Endothelial cell of umbilical vein (primary cell): ENCODE measurements around the gene SMG9. TPM values are rescaled to one million over a fixed set of nuclear protein-coding genes. Genes with fewer than 3 reads are reported as not detected.
A peak's percentile ranks its signal among the peaks of the same experiment; 100 is the strongest.

ENCODE experiments used
- BruUV-seq: library from RNA; stranded (reverse); fragments of 400-500 nt; replicated peaks from 2 replicates; lab custom pipeline; 2021; lab: Mats Ljungman, UMichigan
- CTCF ChIA-PET: fragments of 300-600, 350-600 bp; sonication (Branson Sonifier 250); formaldehyde crosslinking; loops from one replicate; lab custom pipeline; 2021; ENCODE audit warnings: antibody characterized with exemption, inconsistent platforms; lab: Charles Lee
- POLR2A ChIA-PET: fragments of 300-600, 350-600 bp; sonication (Branson Sonifier 250); formaldehyde crosslinking; loops from one replicate; lab custom pipeline; 2021; ENCODE audit warnings: antibody characterized with exemption, inconsistent platforms; lab: Charles Lee
- DNase-seq: peaks from one replicate; pipeline ENCODE4 v3.0.0-alpha.2; 2011; ENCODE audit warnings: low read depth, low spot score
- FAIRE-seq: peaks from 2 replicates; lab custom pipeline; 2011; peaks lifted over from hg19 to GRCh38; lab: Jason Lieb, UNC
- H2AFZ ChIP-seq: 2 replicates; pipeline ENCODE4 v1.6.0; 2012; ENCODE audit warnings: low read depth, low read length, control low read depth, inconsistent platforms
- H3K27ac ChIP-seq: 2 replicates; pipeline ENCODE4 v1.5.1; 2011; ENCODE audit warnings: low read depth, mild to moderate bottlenecking, control low read depth, low read length, moderate library complexity; ENCODE audit not compliant: insufficient read depth
- H3K27me3 ChIP-seq, 2 experiments: 2 replicates each; pipeline versions ENCODE4 v1.6.0 to v1.6.1; 2011; ENCODE audit warnings: low read length in 2 of 2, mixed read lengths in 1 of 2; ENCODE audit not compliant: control insufficient read depth in 2 of 2, insufficient read depth in 2 of 2
- H3K36me3 ChIP-seq, 2 experiments: 2 replicates in 1 of 2; 3 replicates in 1 of 2; pipeline ENCODE4 v1.5.1; 2011; ENCODE audit warnings: low read length in 2 of 2, mild to moderate bottlenecking in 1 of 2, moderate library complexity in 1 of 2; ENCODE audit not compliant: control insufficient read depth in 2 of 2, insufficient read depth in 2 of 2; ENCODE audit errors: extremely low read depth in 1 of 2
- H3K4me1 ChIP-seq: 3 replicates; pipeline ENCODE4 v1.5.1; 2011; ENCODE audit warnings: mild to moderate bottlenecking, low read length; ENCODE audit not compliant: control insufficient read depth, insufficient read depth; ENCODE audit errors: extremely low read depth
- H3K4me2 ChIP-seq: 2 replicates; pipeline ENCODE4 v1.6.1; 2011; ENCODE audit warnings: low read length, control low read depth, mixed read lengths; ENCODE audit not compliant: insufficient read depth
- H3K4me3 ChIP-seq, 3 experiments: fragments of 200-600 bp in 1 of 3; sonication (generic), shearing (Covaris generic) in 1 of 3; replicated peaks in 1 of 3; 2 replicates each; pipeline ENCODE4 v1.5.1; 2011 to 2016; ENCODE audit warnings: control low read depth in 3 of 3, low read length in 3 of 3, mild to moderate bottlenecking in 2 of 3, inconsistent platforms in 1 of 3, low read depth in 1 of 3, moderate library complexity in 1 of 3; ENCODE audit not compliant: insufficient read depth in 1 of 3
- H3K79me2 ChIP-seq: 2 replicates; pipeline ENCODE4 v1.6.0; 2012; ENCODE audit warnings: low read length, inconsistent platforms; ENCODE audit not compliant: control insufficient read depth, insufficient read depth
- H3K9ac ChIP-seq: replicated peaks from 2 replicates; pipeline ENCODE3; 2011; ENCODE audit warnings: low read length, control low read depth; ENCODE audit not compliant: insufficient read depth; ENCODE audit errors: extremely low read depth
- H3K9me1 ChIP-seq: replicated peaks from 3 replicates; pipeline ENCODE4 v1.6.0; 2011; ENCODE audit warnings: mild to moderate bottlenecking, low read length; ENCODE audit not compliant: control insufficient read depth, insufficient read depth; ENCODE audit errors: extremely low read depth
- H3K9me3 ChIP-seq: replicated peaks from 2 replicates; pipeline ENCODE4 v1.5.1; 2012; ENCODE audit warnings: low read length, inconsistent platforms; ENCODE audit not compliant: control insufficient read depth, insufficient read depth
- H4K20me1 ChIP-seq: replicated peaks from 2 replicates; pipeline ENCODE3; 2011; ENCODE audit warnings: mild to moderate bottlenecking, low read length; ENCODE audit not compliant: control insufficient read depth, insufficient read depth; ENCODE audit errors: extremely low read depth
- CTCF ChIP-seq, 2 donors: IDR thresholded peaks; 1 replicate in 1 of 2; 2 replicates in 1 of 2; pipeline ENCODE4 v1.5.1; 2011; ENCODE audit warnings: low read length in 2 of 2, mild to moderate bottlenecking in 2 of 2, moderate library complexity in 2 of 2, control low read depth in 1 of 2, inconsistent platforms in 1 of 2, low read depth in 1 of 2; ENCODE audit not compliant: insufficient read depth in 1 of 2; ENCODE audit errors: extremely low read depth in 1 of 2
- EZH2 ChIP-seq: IDR thresholded peaks from 2 replicates; pipeline ENCODE4 v1.6.1; 2012; ENCODE audit warnings: borderline replicate concordance, low read depth, mild to moderate bottlenecking, moderate library complexity, low read length, inconsistent platforms; ENCODE audit not compliant: severe bottlenecking
- GATA2 ChIP-seq: IDR thresholded peaks from 2 replicates; pipeline ENCODE4 v1.7.0; 2011; ENCODE audit warnings: low read depth, mild to moderate bottlenecking, moderate library complexity, mixed read lengths, low read length; ENCODE audit not compliant: insufficient read length, insufficient read depth
- JUN ChIP-seq: IDR thresholded peaks from 2 replicates; pipeline ENCODE4 v1.6.1; 2011; ENCODE audit warnings: borderline replicate concordance, low read depth; ENCODE audit not compliant: insufficient read length, insufficient read depth
- MYC ChIP-seq: IDR thresholded peaks from one replicate; pipeline ENCODE4 v1.6.1; 2011; ENCODE audit warnings: mild to moderate bottlenecking, low read depth, low read length
- POLR2A ChIP-seq: IDR thresholded peaks from 2 replicates; pipeline ENCODE4 v1.6.1; 2012; ENCODE audit warnings: low read depth, mild to moderate bottlenecking, control low read depth, low read length
- dilution Hi-C: fragments of 300-500 bp; cut with MboI; formaldehyde crosslinking; loops from one replicate; pipeline ENCODE4 v1.15.0; 2019; ENCODE audit warnings: low sequenced_read_pairs; ENCODE audit not compliant: extremely low pct_ligation_motif_present
- intact Hi-C: fragments of 100-400 bp; cut with micrococcal nuclease; formaldehyde crosslinking; loops from one replicate; pipeline ENCODE4 v1.10.0; 2022
- polyA plus RNA-seq, 4 experiments: library from polyadenylated mRNA; depleted of rRNA in 3 of 4; stranded (reverse) in 3 of 4; unstranded in 1 of 4; fragments of >200 nt; gene quantifications; 2 replicates each; pipeline versions ENCODE4 v1.2.1 to v1.2.3, GENCODE V29; 2011 to 2012; ENCODE audit warnings: missing spikeins in 1 of 4
- total RNA-seq: library from RNA; stranded (reverse); gene quantifications from 2 replicates; pipeline ENCODE4 v1.2.3, GENCODE V29; 2021

The SMG9 gene
- total and polyA plus RNA-seq, 2 donors (not counting 3 experiments of a cell fraction or from before 2014, with no cell fraction given): 25.5 to 45.0 TPM

GRCh38 chr19:43699506-43700394 lies 55.0 kb downstream of the SMG9 start:
- DNase-seq (peak; percentile 46), FAIRE-seq (no peak)
- BruUV-seq: no TSS peak
- peak overlapping the region; percentile 57 for H3K9ac ChIP-seq
- H3K9me3 ChIP-seq: no peaks in the 10 kb centered on the region
- no peaks in the 10 kb centered on the region for H3K36me3 ChIP-seq
- TF ChIP-seq CTCF (IDR thresholded peaks at IDR 0.05; ENCODE audit: extremely low read depth in 1 of 2, insufficient read depth in 1 of 2, low read depth in 1 of 2, low read length in 2 of 2) (peak in 1 of 2 donors; percentile 12), EZH2 (no peak)
- no peaks in the 10 kb centered on the region for H3K79me2 ChIP-seq
- dilution Hi-C loops: no loop called here
- no peaks in the 10 kb centered on the region for H3K27me3 ChIP-seq
- intact Hi-C loops: loop anchor here (1.0 to 5.0 kb wide), 2 partner anchors 26 to 68 kb away; no protein-coding TSS in a partner anchor
- no peak overlapping the region for H3K4me2 ChIP-seq
- POLR2A ChIA-PET: interaction anchor here (1.2 kb wide), 1 partner anchor 30 kb away, joined by 3 read pairs; the partner anchor contains the start of gene PLAUR
- H2AFZ ChIP-seq: peak overlapping the region; percentile 82
- peak overlapping the region; percentile 95 for H3K27ac ChIP-seq
- H3K4me1 ChIP-seq: peaks cover 12% of the 10 kb centered on the region
- no peaks in the 10 kb centered on the region for H3K9me1 ChIP-seq
- H3K4me3 ChIP-seq: peak overlapping the region in 1 of 3 experiments; percentile 25
- CTCF ChIA-PET: interaction anchor here (0.6 to 2.0 kb wide), 12 partner anchors 8 to 110 kb away, joined by 3 to 13 read pairs (median 4); no protein-coding TSS in a partner anchor
- no peaks in the 10 kb centered on the region for H4K20me1 ChIP-seq

- DNase-seq (no peak), FAIRE-seq (no peak)
- Histone ChIP-seq H3K9me1 (no peaks in the 10 kb centered on the region), H4K20me1 (no peaks in the 10 kb centered on the region), H2AFZ (no peak overlapping the region), H3K4me3 (no peak overlapping the region), H3K27ac (no peak overlapping the region), H3K9ac (no peak overlapping the region), H3K36me3 (no peaks in the 10 kb centered on the region), H3K4me1 (peaks cover 12% of the 10 kb centered on the region), H3K4me2 (no peak overlapping the region), H3K79me2 (no peaks in the 10 kb centered on the region), H3K27me3 (no peaks in the 10 kb centered on the region), H3K9me3 (no peaks in the 10 kb centered on the region)
- intact Hi-C loops: no loop called here
- no TSS peak for BruUV-seq
- ChIA-PET CTCF (interaction anchor here (0.8 kb wide), 1 partner anchor 10 kb away, joined by 3 read pairs; no protein-coding TSS in a partner anchor), POLR2A (no interaction called here)
- dilution Hi-C loops: no loop called here
- TF ChIP-seq POLR2A (no peak), JUN (no peak), GATA2 (no peak), MYC (no peak)
Measured at GRCh38 chr19:43697295-43697694, 57.5 kb downstream of the SMG9 start.
